TTC549 (cell line): ENCODE data around the gene HAUS8.
"Not testable (repeated sequence)": the region's sequence is repeated elsewhere in the genome, so short reads cannot be mapped to it uniquely, and the experiment has no call there.

Experiments
- FAIRE-seq: peaks from 2 replicates; lab custom pipeline; 2012; peaks lifted over from hg19 to GRCh38; lab: Jason Lieb, UNC

HAUS8 gene, protein sequence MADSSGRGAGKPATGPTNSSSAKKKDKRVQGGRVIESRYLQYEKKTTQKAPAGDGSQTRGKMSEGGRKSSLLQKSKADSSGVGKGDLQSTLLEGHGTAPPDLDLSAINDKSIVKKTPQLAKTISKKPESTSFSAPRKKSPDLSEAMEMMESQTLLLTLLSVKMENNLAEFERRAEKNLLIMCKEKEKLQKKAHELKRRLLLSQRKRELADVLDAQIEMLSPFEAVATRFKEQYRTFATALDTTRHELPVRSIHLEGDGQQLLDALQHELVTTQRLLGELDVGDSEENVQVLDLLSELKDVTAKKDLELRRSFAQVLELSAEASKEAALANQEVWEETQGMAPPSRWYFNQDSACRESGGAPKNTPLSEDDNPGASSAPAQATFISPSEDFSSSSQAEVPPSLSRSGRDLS

GRCh38 chr19:17075035-17075863, at the start of gene HAUS8, which contains the start of gene MYO9B:
HAUS8 (minus strand) TSS chr19:17075452; CDS start chr19:17075422, 30 bp downstream.
MYO9B (plus strand) TSS chr19:17075777; CDS start chr19:17101718, 25,941 bp downstream.
- peak; percentile 34 for FAIRE-seq

GRCh38 chr19:17124025-17124424, 48.8 kb upstream of the HAUS8 start:
- FAIRE-seq: no peak

DNA sequence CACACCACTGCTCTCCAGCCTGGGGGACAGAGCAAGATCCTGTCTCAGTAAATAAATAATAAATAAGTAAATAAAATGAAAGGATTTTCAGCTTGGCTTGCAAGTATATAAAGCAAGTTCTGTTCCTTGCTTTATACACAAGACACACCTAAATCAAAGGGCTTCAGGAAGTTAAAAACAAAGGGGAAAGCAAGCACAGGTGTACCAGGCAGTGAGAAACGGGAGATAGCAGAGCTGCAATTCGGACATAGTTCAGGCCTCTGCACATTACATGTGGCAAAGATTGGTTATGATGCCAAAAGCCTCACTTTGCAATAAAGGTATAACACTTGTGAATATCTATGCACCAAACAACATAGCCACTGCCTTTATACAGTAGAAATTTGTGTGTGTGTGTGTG, 47.8 kb upstream of the HAUS8 start:
- FAIRE-seq: no peak

DNA sequence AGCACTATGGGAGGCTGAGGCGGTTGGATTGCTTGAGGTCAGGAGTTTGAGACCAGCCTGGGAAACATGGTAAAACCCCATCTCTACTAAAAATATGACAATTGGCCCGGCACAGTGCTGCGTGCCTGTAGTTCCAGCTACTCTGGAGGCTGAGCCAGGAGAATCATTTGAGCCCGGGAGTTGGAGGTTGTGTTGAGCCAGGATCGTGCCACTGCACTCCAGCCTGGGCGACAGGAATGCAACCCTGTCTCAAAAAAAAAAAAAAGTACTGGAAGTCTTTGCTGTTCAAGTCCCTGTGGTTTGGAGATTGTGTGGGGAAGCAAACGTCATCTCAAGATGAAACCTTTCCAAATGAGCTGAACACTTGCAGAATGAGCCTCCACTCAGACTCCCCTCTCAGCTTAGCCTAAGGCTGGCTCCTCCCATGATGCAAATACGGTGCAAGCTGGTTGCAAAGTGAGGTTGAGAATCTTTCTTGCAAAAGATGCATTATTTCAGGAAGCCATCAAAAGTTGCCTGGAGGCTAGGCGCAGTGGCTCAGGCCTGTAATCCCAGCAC, 46.6 kb upstream of the HAUS8 start:
- FAIRE-seq: no peak

DNA sequence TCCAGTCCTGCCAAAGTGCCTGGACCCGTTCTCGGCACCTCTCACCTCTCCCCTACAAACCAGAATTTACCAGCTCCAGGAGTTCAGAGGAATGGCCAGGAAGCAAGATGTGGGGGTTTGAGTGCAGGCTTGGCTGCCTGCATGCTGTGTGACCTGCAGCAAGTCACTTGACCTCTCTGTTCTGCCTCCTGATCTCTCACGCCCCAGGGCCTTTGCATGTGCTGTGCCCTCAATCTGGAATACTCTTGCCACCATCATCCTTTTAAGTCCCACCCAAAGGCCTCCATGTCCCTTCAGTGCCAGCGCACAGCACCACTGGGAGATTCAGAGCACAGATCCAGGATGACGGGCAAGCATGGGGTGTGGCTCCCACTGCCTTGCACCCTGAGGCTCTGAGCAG, 43.7 kb upstream of the HAUS8 start:
- FAIRE-seq: no peak

GRCh38 chr19:17116996-17117702, 41.9 kb upstream of the HAUS8 start:
- FAIRE-seq: no peak

GRCh38 chr19:17114414-17114831, 39.2 kb upstream of the HAUS8 start:
- FAIRE-seq: no peak

DNA sequence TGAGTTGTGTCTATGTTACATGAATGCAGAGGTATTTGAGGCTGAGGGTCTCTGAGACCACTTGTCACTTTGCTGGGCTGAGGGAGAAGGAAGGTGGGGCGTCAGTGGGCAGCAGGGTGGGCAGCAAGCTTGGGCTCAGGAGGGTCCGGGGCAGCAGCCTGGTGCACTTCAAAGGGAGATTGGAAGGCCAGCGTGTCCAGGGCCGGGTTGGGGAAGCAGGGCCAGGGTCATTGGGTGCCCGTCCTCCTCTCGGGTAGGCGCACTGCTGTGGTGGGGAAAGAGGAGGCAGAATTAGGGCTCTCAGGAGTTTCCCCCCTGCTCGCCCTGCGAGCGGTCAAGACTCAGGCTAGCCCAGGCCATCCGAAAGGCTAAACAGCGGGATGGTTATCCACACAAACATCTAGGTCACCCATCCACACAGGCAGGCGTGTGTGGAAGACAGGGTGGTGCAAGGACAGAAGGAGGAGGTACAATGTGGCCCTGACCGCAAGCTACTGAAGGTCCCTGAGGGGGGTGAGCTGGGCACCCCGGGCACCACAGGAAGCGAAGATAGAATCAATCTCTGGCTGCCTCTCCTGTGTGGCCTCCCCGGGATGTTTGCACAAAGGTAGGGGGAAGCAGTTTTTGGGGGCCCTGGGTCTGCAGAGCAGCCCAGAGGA, 38.0 kb upstream of the HAUS8 start:
- FAIRE-seq: no peak

DNA sequence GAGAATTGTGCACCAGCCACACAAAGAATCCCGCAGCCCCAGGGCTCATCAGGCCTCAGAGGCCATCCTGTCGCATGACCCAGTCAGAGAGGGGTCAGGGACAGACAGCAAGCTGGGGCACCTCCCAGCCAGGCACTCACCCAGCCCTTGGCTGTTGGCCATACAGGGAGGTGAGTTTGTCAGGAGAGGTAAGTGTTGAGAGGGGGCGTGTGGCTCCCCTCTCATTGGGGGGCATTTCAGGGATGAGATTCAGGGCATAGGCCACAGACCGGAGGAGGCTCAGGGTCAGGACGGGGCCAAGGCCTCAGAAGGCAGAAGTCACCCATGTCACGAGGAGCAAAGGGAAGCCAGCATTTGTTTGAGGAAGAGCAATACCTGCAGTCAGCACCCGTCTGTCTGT, 37.4 kb upstream of the HAUS8 start:
- FAIRE-seq: no peak

- FAIRE-seq: no peak
These were observed 37.0 kb upstream of the HAUS8 start for GRCh38 chr19:17112271-17112670.

DNA sequence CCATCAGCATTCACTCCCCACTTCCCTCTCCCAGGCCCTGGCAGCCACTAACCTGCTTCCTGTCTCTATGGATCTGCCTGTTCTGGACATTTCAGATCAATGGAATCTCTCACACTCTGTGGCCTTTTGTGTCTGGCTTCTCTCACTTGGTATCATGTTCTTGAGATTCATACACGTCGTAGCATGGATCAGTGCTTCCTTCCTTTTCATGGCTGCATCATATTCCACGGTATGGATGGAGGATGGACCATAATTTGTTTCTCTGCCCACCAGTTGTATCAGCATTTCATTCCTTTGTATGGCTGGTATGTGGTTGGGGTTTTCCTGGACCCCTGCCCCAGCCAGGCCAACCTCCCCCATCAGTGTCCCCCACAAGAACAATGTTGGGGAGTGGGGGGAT, 36.5 kb upstream of the HAUS8 start:
- FAIRE-seq: no peak

GRCh38 chr19:17110599-17110966, 35.3 kb upstream of the HAUS8 start:
- no peak for FAIRE-seq

- FAIRE-seq: no peak
These were observed 34.8 kb upstream of the HAUS8 start for GRCh38 chr19:17109962-17110598.

- no peak for FAIRE-seq
These were observed 34.0 kb upstream of the HAUS8 start for GRCh38 chr19:17109300-17109699.

- no peak for FAIRE-seq
These were observed 33.2 kb upstream of the HAUS8 start for GRCh38 chr19:17108453-17108784.

GRCh38 chr19:17107546-17108452, 32.5 kb upstream of the HAUS8 start:
- no peak for FAIRE-seq

DNA sequence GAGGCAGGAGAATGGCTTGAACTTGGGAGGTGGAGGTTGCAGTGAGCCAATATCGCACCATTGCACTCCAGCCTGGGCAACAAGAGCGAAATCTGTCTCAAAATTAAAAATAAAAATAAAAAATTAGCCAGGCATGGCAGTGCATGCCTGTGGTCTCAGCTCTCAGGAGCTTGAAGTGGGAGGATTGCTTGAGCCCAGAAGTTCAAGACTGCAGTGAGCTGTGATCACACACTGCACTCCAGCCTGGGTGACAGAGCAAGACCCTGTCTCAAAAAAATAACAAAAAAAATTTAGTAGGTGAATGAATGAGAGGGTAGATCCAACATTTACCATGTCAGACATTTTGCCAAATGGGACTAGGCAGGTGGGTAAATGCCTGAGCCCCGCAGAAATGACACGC, 31.7 kb upstream of the HAUS8 start:
- not testable (repeated sequence) for FAIRE-seq

GRCh38 chr19:17105556-17105955, 30.3 kb upstream of the HAUS8 start:
- FAIRE-seq: no peak

GRCh38 chr19:17104679-17105078, 29.4 kb upstream of the HAUS8 start:
- no peak for FAIRE-seq

DNA sequence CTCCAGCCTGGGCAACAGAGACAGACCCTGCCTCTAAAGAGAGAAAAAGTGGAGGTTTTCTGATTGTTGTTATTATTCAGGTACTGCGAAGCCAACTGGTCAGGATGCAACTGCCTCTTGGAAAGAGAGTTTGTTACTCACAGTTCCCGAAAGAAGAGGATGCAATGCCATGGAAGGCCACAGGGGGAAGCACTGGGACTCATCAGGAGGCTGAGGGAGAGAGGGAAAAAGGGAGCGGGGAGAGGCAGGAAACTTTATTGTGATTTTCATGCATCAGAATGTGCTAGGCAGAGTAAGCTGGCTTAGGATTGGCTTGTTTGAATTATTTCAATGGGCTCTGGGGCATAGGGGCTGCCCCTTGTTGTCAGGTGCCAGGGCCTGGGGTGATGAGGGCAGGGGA, 27.9 kb upstream of the HAUS8 start:
- no peak for FAIRE-seq
